ENCODE measurements around the gene ZNF563. TPM values are rescaled to one million over a fixed set of nuclear protein-coding genes. Genes with fewer than 3 reads are reported as not detected.
A peak's percentile ranks its signal among the peaks of the same experiment; 100 is the strongest.
"Not testable (repeated sequence)": the region's sequence is repeated elsewhere in the genome, so short reads cannot be mapped to it uniquely, and the experiment has no call there.

Gene ZNF563
- total and polyA plus RNA-seq, 12 donors = 1.6 to 6.2 (median 4.2) TPM

GRCh38 chr19:12365236-12366162 is 32.1 kb upstream of the ZNF563 start, which contains the start of gene ZNF442:
TSS of gene ZNF442 (minus strand) at chr19:12365683. CDS start at chr19:12363631, 2,052 bp downstream.
- Histone ChIP-seq H3K27ac (peak within 1 kb of the TSS; percentile 77 to 96 (median 91)), H3K9me3 (no peaks in the 10 kb centered on the region), H3K4me1 (peaks cover 0 to 22% (median 16%) of the 10 kb centered on the region in 9 donors), H3K36me3 (no peaks in the 10 kb centered on the region), H3K27me3 (no peaks in the 10 kb centered on the region), H3K4me3 (peak within 1 kb of the TSS; percentile 58 to 97 (median 81))
- intact Hi-C loops (cut with DNase I) = loop anchor here in 7 of 10 donors (1.0 to 10.0 kb wide), 10 partner anchors 33 to 171 kb away; partner anchors contain the start of genes ZNF563 (in 5 of the 7), ZNF44 (in 3 of the 7), ZNF799 (in 2 of the 7) and ZNF443 (in 1 of the 7)
- peak; percentile 50 to 85 (median 68) for TF ChIP-seq CTCF (IDR thresholded peaks at IDR 0.05)
- DNase-seq (peak; percentile 94 to 99), ATAC-seq (peak; percentile 98 to 99 (median 99))
- 0 to 1% methylated on average over 51 of the region's 51 CpGs for WGBS, 2 donors

GRCh38 chr19:12364391-12365235 is 31.2 kb upstream of the ZNF563 start:
- H3K4me3 ChIP-seq = peak overlapping the region; percentile 58 to 97 (median 81)
- peak overlapping the region; percentile 77 to 96 (median 91) for H3K27ac ChIP-seq
- WGBS, 2 donors = 7 to 8% methylated on average over 28 of the region's 28 CpGs
- no peaks in the 10 kb centered on the region for H3K27me3 ChIP-seq
- no peaks in the 10 kb centered on the region for H3K36me3 ChIP-seq
- intact Hi-C loops (cut with DNase I) = loop anchor here in 7 of 10 donors (1.0 to 10.0 kb wide), 10 partner anchors 32 to 170 kb away; partner anchors contain the start of genes ZNF563 (in 5 of the 7), ZNF44 (in 3 of the 7), ZNF443 (in 1 of the 7) and ZNF799 (in 1 of the 7)
- no peaks in the 10 kb centered on the region for H3K9me3 ChIP-seq
- TF ChIP-seq CTCF (IDR thresholded peaks at IDR 0.05) = no peak
- DNase-seq = peak; percentile 12 to 13
- peaks cover 0 to 22% (median 16%) of the 10 kb centered on the region in 9 donors for H3K4me1 ChIP-seq
- peak in 1 of 8 donors; percentile 8 for ATAC-seq

- Histone ChIP-seq H3K9me3 (peaks cover 0 to 12% (median 0%) of the 10 kb centered on the region in 11 donors), H3K4me1 (peaks cover 0 to 22% (median 16%) of the 10 kb centered on the region in 9 donors)
- H3K27me3 ChIP-seq, H3K27ac ChIP-seq, H3K4me3 ChIP-seq, ATAC-seq, H3K36me3 ChIP-seq, DNase-seq: not testable (repeated sequence)
- intact Hi-C loops (cut with DNase I) = loop anchor here in 4 of 10 donors (10.0 kb wide), 3 partner anchors 67 to 167 kb away; partner anchors contain the start of gene ZNF44 (in 1 of the 4)
- 95 to 97% methylated on average over 28 to 30 of the region's 30 CpGs for WGBS, 2 donors
These were observed 28.8 kb upstream of the ZNF563 start for GRCh38 chr19:12362236-12362635.

GRCh38 chr19:12353375-12353774 is 19.9 kb upstream of the ZNF563 start:
- H3K27me3 ChIP-seq = no peaks in the 10 kb centered on the region
- H3K4me1 ChIP-seq = no peaks in the 10 kb centered on the region
- peaks cover 0 to 99% (median 48%) of the 10 kb centered on the region in 11 donors for H3K9me3 ChIP-seq
- no peak overlapping the region for H3K27ac ChIP-seq
- intact Hi-C loops (cut with DNase I) = no loop called here
- 93 to 96% methylated on average over 4 of the region's 4 CpGs for WGBS, 2 donors
- ATAC-seq = no peak
- DNase-seq = no peak
- no peak overlapping the region for H3K4me3 ChIP-seq
- no peak for TF ChIP-seq CTCF (IDR thresholded peaks at IDR 0.05)
- peaks cover 0 to 57% (median 35%) of the 10 kb centered on the region in 9 donors for H3K36me3 ChIP-seq

Measured in heart right ventricle (tissue), 16 donors.